Ovary (tissue), 3 donors: ENCODE results near the gene GLB1L2.

Source experiments
- EP300 ChIP-seq: sonication (generic); formaldehyde crosslinking; IDR thresholded peaks from one replicate; pipeline ENCODE4 v1.6.1; 2017; ENCODE audit warnings: antibody characterized with exemption
- POLR2A ChIP-seq: fragments of 450-650 bp; IDR thresholded peaks from one replicate; pipeline ENCODE4 v1.6.1; 2017; ENCODE audit warnings: antibody characterized with exemption, mild to moderate bottlenecking, moderate library complexity
- TF ChIP-seq, protein P1 (sequence below), 3 donors: fragments of 450-650 bp in 2 of 3; fragments of 200-600 bp in 1 of 3; IDR thresholded peaks; one replicate each; pipeline versions ENCODE4 v1.5.1 to v1.8.0; 2016 to 2022; ENCODE audit warnings: antibody characterized with exemption in 3 of 3, mild to moderate bottlenecking in 1 of 3
- donor health status: DM: no; HTN: no; CAD: no.

DNA sequence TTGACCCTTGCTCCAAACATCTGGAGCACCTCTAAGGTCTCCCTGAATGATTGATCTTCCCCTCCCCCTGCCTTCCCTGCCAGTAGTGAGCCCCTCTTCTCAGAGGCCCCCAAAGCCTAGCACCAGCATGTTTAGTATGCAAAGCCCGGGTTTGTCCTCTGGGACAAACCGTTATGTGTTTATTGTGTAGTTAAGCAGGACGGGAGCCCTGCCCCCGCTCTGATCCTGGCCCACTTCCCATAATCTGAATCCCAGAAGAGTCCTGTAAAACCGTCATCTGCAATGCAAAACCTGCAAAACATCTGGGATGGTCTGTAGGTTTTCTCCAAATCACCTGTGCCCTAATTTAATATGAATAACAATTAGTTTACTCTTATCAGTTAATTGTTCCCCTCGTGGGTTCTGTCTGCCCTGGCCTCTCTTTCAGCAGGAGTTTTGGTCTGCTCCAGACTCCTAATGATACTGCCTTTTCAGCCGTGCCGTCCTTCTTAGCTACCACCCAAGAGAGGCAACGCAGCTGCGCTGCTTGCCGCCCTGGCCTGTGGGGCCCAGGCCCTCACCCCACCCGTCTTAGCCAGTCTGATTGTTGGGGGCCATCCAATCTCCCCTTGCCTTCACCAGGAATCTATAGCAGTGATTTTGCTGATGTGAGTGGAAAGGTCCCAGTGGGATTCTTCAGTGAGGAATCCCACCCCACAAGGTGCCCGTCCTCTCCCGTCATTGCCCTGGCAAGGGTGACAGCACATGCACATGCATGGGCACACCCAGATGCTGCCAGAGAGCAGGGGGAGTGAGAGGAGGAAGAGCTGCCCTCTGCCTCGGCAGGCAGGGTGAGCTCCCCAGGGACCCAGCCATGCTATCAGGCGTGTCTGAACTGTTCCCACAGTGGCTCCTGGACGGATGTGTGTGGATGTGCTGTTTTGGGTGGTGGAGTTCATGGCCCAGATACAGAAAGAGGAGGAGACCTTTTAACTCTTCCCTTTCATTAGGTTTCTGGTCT is 83.3 kb downstream of the GLB1L2 start:
- TF ChIP-seq POLR2A, result no peak
- TF ChIP-seq, protein P1, sequence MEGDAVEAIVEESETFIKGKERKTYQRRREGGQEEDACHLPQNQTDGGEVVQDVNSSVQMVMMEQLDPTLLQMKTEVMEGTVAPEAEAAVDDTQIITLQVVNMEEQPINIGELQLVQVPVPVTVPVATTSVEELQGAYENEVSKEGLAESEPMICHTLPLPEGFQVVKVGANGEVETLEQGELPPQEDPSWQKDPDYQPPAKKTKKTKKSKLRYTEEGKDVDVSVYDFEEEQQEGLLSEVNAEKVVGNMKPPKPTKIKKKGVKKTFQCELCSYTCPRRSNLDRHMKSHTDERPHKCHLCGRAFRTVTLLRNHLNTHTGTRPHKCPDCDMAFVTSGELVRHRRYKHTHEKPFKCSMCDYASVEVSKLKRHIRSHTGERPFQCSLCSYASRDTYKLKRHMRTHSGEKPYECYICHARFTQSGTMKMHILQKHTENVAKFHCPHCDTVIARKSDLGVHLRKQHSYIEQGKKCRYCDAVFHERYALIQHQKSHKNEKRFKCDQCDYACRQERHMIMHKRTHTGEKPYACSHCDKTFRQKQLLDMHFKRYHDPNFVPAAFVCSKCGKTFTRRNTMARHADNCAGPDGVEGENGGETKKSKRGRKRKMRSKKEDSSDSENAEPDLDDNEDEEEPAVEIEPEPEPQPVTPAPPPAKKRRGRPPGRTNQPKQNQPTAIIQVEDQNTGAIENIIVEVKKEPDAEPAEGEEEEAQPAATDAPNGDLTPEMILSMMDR (IDR thresholded peaks at IDR 0.05), result no peak
- TF ChIP-seq EP300, result no peak
